ENCODE measurements around the gene PAX7. TPM values are rescaled to one million over a fixed set of nuclear protein-coding genes. Genes with fewer than 3 reads are reported as not detected.

PAX7 gene
- total and polyA plus RNA-seq, 9 of the 15 experiments (the other 6 are each of a cell fraction or from before 2014, with no cell fraction given), result not detected

DNA sequence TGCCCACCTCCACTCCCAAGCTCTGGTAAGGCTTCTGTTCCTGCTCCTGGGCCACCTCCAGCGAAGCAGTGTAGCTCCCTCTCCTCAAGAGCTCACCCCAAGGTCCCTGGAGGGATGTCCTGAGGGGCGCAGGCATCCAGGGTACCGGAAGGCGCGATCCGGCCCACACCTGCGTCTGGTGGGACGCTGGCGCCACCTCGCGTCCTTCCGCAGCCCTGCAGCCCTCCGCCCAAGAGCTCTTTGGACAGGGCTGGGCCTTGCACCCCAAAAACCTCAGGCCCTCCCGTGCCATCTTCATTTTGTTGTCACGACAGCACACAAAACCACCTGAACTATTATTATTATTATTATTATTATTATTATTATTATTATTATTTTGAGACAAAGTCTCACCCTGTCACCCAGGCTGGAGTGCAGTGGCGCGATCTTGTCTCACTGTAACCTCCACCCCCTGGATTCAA lies 49.2 kb upstream of the PAX7 start (continued):
- TF ChIP-seq, protein P1, sequence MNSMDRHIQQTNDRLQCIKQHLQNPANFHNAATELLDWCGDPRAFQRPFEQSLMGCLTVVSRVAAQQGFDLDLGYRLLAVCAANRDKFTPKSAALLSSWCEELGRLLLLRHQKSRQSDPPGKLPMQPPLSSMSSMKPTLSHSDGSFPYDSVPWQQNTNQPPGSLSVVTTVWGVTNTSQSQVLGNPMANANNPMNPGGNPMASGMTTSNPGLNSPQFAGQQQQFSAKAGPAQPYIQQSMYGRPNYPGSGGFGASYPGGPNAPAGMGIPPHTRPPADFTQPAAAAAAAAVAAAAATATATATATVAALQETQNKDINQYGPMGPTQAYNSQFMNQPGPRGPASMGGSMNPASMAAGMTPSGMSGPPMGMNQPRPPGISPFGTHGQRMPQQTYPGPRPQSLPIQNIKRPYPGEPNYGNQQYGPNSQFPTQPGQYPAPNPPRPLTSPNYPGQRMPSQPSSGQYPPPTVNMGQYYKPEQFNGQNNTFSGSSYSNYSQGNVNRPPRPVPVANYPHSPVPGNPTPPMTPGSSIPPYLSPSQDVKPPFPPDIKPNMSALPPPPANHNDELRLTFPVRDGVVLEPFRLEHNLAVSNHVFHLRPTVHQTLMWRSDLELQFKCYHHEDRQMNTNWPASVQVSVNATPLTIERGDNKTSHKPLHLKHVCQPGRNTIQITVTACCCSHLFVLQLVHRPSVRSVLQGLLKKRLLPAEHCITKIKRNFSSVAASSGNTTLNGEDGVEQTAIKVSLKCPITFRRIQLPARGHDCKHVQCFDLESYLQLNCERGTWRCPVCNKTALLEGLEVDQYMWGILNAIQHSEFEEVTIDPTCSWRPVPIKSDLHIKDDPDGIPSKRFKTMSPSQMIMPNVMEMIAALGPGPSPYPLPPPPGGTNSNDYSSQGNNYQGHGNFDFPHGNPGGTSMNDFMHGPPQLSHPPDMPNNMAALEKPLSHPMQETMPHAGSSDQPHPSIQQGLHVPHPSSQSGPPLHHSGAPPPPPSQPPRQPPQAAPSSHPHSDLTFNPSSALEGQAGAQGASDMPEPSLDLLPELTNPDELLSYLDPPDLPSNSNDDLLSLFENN (IDR thresholded peaks at IDR 0.05; ENCODE audit: low read depth in 2 of 2, low read length in 2 of 2), result peak in 1 of 2 experiments; percentile 4; a peak in 1 of 4 replicates
- TF ChIP-seq, protein P2, sequence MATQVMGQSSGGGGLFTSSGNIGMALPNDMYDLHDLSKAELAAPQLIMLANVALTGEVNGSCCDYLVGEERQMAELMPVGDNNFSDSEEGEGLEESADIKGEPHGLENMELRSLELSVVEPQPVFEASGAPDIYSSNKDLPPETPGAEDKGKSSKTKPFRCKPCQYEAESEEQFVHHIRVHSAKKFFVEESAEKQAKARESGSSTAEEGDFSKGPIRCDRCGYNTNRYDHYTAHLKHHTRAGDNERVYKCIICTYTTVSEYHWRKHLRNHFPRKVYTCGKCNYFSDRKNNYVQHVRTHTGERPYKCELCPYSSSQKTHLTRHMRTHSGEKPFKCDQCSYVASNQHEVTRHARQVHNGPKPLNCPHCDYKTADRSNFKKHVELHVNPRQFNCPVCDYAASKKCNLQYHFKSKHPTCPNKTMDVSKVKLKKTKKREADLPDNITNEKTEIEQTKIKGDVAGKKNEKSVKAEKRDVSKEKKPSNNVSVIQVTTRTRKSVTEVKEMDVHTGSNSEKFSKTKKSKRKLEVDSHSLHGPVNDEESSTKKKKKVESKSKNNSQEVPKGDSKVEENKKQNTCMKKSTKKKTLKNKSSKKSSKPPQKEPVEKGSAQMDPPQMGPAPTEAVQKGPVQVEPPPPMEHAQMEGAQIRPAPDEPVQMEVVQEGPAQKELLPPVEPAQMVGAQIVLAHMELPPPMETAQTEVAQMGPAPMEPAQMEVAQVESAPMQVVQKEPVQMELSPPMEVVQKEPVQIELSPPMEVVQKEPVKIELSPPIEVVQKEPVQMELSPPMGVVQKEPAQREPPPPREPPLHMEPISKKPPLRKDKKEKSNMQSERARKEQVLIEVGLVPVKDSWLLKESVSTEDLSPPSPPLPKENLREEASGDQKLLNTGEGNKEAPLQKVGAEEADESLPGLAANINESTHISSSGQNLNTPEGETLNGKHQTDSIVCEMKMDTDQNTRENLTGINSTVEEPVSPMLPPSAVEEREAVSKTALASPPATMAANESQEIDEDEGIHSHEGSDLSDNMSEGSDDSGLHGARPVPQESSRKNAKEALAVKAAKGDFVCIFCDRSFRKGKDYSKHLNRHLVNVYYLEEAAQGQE (IDR thresholded peaks at IDR 0.05; ENCODE audit: borderline replicate concordance), result peak; percentile 58; the same call in 1 of the 2 replicates
- TF ChIP-seq, protein P2 (CRISPR knock-in tag; IDR thresholded peaks at IDR 0.05; ENCODE audit: low read depth), result no peak
- TF ChIP-seq ELF1 (tag; IDR thresholded peaks at IDR 0.05) (0 out of 2 replicates have a peak, but pooled peaks have one; percentile 33), RAD21 (CRISPR knock-in tag; conservative IDR thresholded peaks at IDR 0.05 in 1 of 2, IDR thresholded peaks at IDR 0.05 in 1 of 2) (peak; percentile 83 to 89), ASH1L (IDR thresholded peaks at IDR 0.05; ENCODE audit: borderline replicate concordance, low read depth, partially characterized antibody) (no peak), ZNF668 (CRISPR knock-in tag; IDR thresholded peaks at IDR 0.05) (no peak), ZNF24 (IDR thresholded peaks at IDR 0.05) (no peak)
- TF ChIP-seq, protein P3, sequence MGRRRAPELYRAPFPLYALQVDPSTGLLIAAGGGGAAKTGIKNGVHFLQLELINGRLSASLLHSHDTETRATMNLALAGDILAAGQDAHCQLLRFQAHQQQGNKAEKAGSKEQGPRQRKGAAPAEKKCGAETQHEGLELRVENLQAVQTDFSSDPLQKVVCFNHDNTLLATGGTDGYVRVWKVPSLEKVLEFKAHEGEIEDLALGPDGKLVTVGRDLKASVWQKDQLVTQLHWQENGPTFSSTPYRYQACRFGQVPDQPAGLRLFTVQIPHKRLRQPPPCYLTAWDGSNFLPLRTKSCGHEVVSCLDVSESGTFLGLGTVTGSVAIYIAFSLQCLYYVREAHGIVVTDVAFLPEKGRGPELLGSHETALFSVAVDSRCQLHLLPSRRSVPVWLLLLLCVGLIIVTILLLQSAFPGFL (CRISPR knock-in tag; IDR thresholded peaks at IDR 0.05), result no peak
- TF ChIP-seq, protein P4, sequence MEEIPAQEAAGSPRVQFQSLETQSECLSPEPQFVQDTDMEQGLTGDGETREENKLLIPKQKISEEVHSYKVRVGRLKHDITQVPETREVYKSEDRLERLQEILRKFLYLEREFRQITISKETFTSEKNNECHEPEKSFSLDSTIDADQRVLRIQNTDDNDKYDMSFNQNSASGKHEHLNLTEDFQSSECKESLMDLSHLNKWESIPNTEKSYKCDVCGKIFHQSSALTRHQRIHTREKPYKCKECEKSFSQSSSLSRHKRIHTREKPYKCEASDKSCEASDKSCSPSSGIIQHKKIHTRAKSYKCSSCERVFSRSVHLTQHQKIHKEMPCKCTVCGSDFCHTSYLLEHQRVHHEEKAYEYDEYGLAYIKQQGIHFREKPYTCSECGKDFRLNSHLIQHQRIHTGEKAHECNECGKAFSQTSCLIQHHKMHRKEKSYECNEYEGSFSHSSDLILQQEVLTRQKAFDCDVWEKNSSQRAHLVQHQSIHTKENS (CRISPR knock-in tag; IDR thresholded peaks at IDR 0.05), result no peak
- TF ChIP-seq, protein P5, sequence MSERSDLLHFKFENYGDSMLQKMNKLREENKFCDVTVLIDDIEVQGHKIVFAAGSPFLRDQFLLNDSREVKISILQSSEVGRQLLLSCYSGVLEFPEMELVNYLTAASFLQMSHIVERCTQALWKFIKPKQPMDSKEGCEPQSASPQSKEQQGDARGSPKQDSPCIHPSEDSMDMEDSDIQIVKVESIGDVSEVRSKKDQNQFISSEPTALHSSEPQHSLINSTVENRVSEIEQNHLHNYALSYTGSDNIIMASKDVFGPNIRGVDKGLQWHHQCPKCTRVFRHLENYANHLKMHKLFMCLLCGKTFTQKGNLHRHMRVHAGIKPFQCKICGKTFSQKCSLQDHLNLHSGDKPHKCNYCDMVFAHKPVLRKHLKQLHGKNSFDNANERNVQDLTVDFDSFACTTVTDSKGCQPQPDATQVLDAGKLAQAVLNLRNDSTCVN (CRISPR knock-in tag; IDR thresholded peaks at IDR 0.05), result no peak
